ENCODE data around the gene RBM10. TPM values are rescaled to one million over a fixed set of nuclear protein-coding genes. Genes with fewer than 3 reads are reported as not detected.

The RBM10 gene
- total and polyA plus RNA-seq, 9 donors: 12.0 to 53.0 (median 36.7) TPM

DNA sequence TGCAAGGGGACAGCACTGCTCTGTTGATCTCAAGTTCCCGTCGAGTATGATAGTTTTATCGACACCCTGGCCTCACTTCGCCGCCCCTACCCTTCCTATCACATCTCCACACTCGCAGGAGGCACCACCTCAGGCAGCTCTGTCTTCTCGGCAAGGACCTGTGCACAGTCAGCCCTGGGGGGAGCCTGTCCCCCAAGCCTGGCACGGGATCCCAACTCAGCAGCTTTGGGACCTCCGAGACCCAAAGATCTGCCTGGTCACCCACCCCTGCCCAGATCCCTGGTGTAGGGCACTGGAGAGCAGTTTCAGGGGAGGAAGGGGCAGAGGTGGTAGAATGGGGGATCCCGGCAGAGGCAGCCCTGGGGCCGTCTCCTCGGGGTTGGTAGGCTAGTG lies 30.6 kb downstream of the RBM10 start:
- peak in 1 of 5 donors; percentile 10 for DNase-seq
- no peak for TF ChIP-seq POLR2A (IDR thresholded peaks at IDR 0.05)
- TF ChIP-seq, protein P1, sequence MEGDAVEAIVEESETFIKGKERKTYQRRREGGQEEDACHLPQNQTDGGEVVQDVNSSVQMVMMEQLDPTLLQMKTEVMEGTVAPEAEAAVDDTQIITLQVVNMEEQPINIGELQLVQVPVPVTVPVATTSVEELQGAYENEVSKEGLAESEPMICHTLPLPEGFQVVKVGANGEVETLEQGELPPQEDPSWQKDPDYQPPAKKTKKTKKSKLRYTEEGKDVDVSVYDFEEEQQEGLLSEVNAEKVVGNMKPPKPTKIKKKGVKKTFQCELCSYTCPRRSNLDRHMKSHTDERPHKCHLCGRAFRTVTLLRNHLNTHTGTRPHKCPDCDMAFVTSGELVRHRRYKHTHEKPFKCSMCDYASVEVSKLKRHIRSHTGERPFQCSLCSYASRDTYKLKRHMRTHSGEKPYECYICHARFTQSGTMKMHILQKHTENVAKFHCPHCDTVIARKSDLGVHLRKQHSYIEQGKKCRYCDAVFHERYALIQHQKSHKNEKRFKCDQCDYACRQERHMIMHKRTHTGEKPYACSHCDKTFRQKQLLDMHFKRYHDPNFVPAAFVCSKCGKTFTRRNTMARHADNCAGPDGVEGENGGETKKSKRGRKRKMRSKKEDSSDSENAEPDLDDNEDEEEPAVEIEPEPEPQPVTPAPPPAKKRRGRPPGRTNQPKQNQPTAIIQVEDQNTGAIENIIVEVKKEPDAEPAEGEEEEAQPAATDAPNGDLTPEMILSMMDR (IDR thresholded peaks at IDR 0.05): no peak
- no peak for TF ChIP-seq EP300 (IDR thresholded peaks at IDR 0.05)
- 84 to 89% (median 84%) methylated on average over 12 of the region's 12 CpGs for WGBS, 3 donors
- H3K27ac ChIP-seq: no peak overlapping the region
- H3K4me1 ChIP-seq (ENCODE audit: insufficient read depth): no peaks in the 10 kb centered on the region
- no peaks in the 10 kb centered on the region for H3K9me3 ChIP-seq
- H3K4me3 ChIP-seq: no peak overlapping the region
- no peaks in the 10 kb centered on the region for H3K36me3 ChIP-seq
- no peaks in the 10 kb centered on the region for H3K27me3 ChIP-seq
- intact Hi-C loops (cut with DNase I): no loop called here

DNA sequence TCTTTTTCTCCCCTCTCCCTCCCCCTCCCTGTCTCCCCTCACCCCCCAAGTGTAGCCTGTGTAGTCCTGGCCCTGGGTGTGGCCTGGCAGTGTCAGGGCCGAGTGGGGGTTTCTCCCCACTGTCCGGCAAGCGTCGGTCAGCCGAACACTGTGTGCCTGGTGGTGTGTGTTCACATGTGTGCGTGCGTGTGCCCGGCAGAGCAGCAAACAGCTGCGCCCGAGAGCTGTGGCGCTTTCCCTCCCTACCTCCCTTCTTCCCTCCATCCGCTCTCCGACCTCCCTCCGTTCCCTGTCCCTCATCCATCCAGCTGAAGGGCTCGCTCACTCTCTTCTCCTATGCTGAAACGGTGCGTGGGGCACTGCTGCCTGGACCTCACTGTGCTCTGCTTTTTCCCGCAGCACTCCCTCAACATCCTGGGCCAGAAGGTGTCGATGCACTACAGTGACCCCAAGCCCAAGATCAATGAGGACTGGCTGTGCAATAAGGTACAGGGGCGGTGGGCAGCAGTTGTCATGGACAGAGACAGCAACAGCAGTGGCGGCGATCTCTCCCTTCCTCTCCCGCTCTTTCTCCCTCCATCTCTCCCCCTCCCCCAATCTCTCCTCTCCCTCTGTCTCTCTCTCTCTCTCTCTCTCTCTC lies 31.2 kb downstream of the RBM10 start:
- intact Hi-C loops (cut with DNase I): no loop called here
- Histone ChIP-seq H3K27ac (no peak overlapping the region), H3K27me3 (no peaks in the 10 kb centered on the region), H3K4me3 (no peak overlapping the region), H3K36me3 (no peaks in the 10 kb centered on the region), H3K9me3 (no peaks in the 10 kb centered on the region), H3K4me1 (ENCODE audit: insufficient read depth) (no peaks in the 10 kb centered on the region)
- no peak for TF ChIP-seq POLR2A (IDR thresholded peaks at IDR 0.05)
- no peak for TF ChIP-seq EP300 (IDR thresholded peaks at IDR 0.05)
- TF ChIP-seq, protein P1 (IDR thresholded peaks at IDR 0.05): no peak
- 78 to 82% (median 81%) methylated on average over 23 of the region's 23 CpGs for WGBS, 3 donors
- DNase-seq: peak in 1 of 5 donors; percentile 17

DNA sequence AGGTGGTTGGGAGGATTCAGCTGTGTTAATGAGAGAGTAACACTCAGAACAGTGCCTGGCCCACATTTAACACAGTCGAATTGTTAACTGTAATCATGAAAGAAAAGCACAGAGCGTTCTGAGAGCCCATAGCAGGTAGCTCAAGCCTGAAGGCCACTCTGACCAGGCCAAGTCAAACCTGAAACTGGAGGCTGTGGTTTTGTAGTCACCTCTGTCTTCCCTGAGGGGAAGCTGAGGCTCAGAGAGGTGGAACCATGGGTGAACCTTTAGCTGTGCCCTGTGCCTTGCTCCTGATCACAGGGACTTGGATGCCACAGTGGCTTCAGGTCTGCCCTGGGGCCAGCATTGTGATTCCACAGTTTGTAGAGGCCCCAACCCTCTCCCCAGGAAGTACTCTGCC lies 32.1 kb downstream of the RBM10 start:
- 54 to 79% (median 71%) methylated on average over 2 of the region's 2 CpGs for WGBS, 3 donors
- intact Hi-C loops (cut with DNase I): no loop called here
- no peak overlapping the region for H3K4me3 ChIP-seq
- H3K27me3 ChIP-seq: no peaks in the 10 kb centered on the region
- H3K36me3 ChIP-seq: no peaks in the 10 kb centered on the region
- peak in 1 of 5 donors; percentile 6 for DNase-seq
- H3K4me1 ChIP-seq (ENCODE audit: insufficient read depth): no peaks in the 10 kb centered on the region
- TF ChIP-seq EP300 (IDR thresholded peaks at IDR 0.05) (no peak), POLR2A (IDR thresholded peaks at IDR 0.05) (no peak)
- TF ChIP-seq, protein P1 (IDR thresholded peaks at IDR 0.05): no peak
- no peak overlapping the region for H3K27ac ChIP-seq
- no peaks in the 10 kb centered on the region for H3K9me3 ChIP-seq

DNA sequence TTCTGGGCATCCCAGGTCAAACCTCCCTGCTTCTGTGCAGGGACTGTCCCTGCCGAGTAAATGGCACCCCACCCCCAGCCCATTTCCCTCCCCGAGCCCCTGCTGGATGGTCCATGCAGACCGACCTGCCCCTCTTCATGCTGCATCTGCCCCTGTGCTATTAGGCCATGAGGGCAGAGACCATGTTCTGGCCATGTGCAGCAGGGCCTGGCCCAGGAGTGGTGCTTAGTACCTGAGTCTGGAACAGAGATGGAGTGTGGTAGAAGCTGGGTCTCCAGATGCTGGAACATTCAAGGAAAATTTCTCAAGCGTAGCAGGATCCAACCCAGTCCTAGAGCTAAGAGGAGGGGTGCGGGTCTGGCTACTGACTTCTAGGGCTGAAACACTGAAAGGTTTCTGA lies 33.3 kb downstream of the RBM10 start:
- Histone ChIP-seq H3K27me3 (no peaks in the 10 kb centered on the region), H3K36me3 (no peaks in the 10 kb centered on the region), H3K27ac (no peak overlapping the region), H3K4me1 (ENCODE audit: insufficient read depth) (no peaks in the 10 kb centered on the region), H3K4me3 (no peak overlapping the region), H3K9me3 (no peaks in the 10 kb centered on the region)
- WGBS, 3 donors: 74 to 78% (median 75%) methylated on average over 5 of the region's 5 CpGs
- intact Hi-C loops (cut with DNase I): no loop called here
- DNase-seq: peak in 1 of 5 donors; percentile 19
- TF ChIP-seq EP300 (IDR thresholded peaks at IDR 0.05) (no peak), POLR2A (IDR thresholded peaks at IDR 0.05) (no peak)
- TF ChIP-seq, protein P1 (IDR thresholded peaks at IDR 0.05): no peak
